Measurements from ENCODE around the gene SLC34A1.

The SLC34A1 gene

GRCh38 chr5:177366528-177367322 lies 17.5 kb upstream of the SLC34A1 start:
- TF ChIP-seq, protein P1, sequence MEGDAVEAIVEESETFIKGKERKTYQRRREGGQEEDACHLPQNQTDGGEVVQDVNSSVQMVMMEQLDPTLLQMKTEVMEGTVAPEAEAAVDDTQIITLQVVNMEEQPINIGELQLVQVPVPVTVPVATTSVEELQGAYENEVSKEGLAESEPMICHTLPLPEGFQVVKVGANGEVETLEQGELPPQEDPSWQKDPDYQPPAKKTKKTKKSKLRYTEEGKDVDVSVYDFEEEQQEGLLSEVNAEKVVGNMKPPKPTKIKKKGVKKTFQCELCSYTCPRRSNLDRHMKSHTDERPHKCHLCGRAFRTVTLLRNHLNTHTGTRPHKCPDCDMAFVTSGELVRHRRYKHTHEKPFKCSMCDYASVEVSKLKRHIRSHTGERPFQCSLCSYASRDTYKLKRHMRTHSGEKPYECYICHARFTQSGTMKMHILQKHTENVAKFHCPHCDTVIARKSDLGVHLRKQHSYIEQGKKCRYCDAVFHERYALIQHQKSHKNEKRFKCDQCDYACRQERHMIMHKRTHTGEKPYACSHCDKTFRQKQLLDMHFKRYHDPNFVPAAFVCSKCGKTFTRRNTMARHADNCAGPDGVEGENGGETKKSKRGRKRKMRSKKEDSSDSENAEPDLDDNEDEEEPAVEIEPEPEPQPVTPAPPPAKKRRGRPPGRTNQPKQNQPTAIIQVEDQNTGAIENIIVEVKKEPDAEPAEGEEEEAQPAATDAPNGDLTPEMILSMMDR (IDR thresholded peaks at IDR 0.05; ENCODE audit: extremely low read depth, missing control alignments), result no peak
- DNase-seq (ENCODE audit: low spot score), result no peak

DNA sequence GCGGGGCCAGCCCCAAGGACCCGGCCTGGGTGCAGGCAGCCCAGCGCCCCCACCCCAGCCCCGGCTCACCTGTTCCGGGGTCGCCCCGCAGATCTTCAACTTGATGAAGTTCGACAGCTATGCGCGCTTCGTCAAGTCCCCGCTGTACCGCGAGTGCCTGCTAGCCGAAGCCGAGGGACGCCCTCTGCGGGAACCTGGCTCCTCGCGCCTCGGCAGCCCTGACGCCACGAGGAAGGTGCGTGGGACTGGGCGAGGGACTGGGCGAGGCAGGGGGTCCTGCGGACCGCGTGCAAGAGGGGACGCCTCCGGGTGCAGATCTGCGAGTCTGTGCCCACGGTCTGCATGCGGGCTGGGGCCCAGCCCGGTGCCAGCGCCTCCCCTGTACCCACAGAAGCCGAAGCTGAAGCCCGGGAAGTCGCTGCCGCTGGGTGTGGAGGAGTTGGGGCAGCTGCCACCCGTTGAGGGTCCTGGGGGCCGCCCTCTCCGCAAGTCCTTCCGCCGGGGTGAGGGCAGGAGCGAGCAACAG lies 16.8 kb upstream of the SLC34A1 start:
- TF ChIP-seq, protein P1 (IDR thresholded peaks at IDR 0.05; ENCODE audit: extremely low read depth, missing control alignments), result no peak

GRCh38 chr5:177367981-177368868 lies 16.0 kb upstream of the SLC34A1 start:
- TF ChIP-seq, protein P1 (IDR thresholded peaks at IDR 0.05; ENCODE audit: extremely low read depth, missing control alignments), result no peak
- DNase-seq (ENCODE audit: low spot score), result no peak

More for the DNA sequence above, 16.8 kb upstream of the SLC34A1 start:
- DNase-seq (ENCODE audit: low spot score), result no peak

DNA sequence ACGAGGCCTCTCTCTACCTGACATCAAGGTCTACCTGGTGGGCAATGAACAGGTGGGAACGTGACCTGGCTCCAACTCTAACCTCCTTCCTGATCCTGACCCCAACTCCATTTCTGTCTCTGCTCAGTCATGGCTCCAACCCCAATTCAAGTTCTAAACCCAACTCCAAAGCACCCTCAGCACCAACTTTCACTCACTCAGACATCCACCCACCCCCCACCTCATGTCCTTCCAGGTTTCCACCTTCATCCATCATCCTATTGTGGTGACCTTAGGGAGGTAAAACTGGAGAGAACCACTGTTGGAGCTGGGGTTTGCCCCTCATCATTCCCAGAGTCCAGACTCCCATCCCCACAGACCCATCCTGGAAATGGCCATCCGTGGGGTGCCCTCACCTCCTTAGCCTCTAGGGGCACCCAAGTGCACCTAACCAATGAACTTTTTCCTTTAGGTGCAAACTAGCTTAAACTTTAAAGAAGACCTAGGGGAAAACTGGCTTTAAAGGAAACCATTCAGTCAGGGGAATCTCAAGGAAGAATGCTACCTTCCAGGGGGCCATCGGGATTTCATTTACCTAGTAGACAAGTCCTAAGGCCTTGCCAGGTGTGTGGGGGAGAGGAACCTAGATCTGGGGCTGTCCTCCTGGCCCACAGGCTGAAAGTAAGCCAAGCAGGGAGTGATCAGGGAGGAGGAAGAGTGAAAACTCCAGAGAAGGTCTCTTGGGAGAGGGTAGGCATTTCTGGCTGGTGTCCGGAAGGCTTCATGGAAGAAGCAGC lies 15.2 kb upstream of the SLC34A1 start:
- peak; percentile 79 for DNase-seq (ENCODE audit: low spot score)
- TF ChIP-seq, protein P1 (IDR thresholded peaks at IDR 0.05; ENCODE audit: extremely low read depth, missing control alignments), result peak; percentile 54

GRCh38 chr5:177369645-177370440 lies 14.4 kb upstream of the SLC34A1 start:
- TF ChIP-seq, protein P1 (IDR thresholded peaks at IDR 0.05; ENCODE audit: extremely low read depth, missing control alignments), result no peak
- DNase-seq (ENCODE audit: low spot score), result no peak

DNA sequence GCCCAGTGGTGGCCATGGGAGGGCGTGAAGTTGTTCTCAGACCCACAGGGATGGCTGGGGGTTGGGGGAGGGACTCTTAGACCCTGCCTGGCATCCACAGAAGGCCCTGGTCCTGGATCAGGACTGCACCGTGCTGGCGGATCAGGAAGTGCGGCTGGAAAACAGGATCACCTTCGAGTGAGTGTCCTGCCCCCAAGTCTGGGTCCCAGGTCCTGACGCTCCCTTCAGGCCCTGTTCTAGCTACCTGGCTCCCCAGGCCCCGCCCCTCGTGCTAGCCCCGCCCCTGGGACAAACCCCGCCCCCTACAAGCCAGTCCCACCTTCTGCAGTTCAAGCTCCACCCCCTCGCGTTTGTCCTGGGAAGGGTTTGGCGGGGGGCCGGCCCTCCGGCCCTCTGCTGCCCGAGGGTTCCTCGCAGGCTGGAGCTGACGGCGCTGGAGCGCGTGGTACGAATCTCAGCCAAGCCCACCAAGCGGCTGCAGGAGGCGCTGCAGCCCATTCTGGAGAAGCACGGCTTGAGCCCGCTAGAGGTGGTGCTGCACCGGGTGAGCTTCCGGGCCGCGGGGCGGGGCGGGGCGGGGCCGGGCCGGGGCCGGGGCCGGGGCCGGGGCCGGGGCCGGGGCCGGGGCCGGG lies 13.6 kb upstream of the SLC34A1 start:
- TF ChIP-seq, protein P1 (IDR thresholded peaks at IDR 0.05; ENCODE audit: extremely low read depth, missing control alignments), result peak; percentile 43
- DNase-seq (ENCODE audit: low spot score), result peak; percentile 89
